Measurements from ENCODE around the gene CDH5. TPM values are rescaled to one million over a fixed set of nuclear protein-coding genes. Genes with fewer than 3 reads are reported as not detected.

Gene CDH5
- total RNA-seq, 1 experiment from 2014 or later, result not detected

GRCh38 chr16:66375451-66375850, 9.0 kb downstream of the CDH5 start:
- ChIA-PET POLR2A (no interaction called here), CTCF (interaction anchor here (0.7 to 1.2 kb wide), 2 partner anchors 12 to 106 kb away, joined by 3 read pairs; no protein-coding TSS in a partner anchor)
- no peak for DNase-seq (ENCODE audit: unreplicated experiment)
- intact Hi-C loops (cut with micrococcal nuclease), result no loop called here
- no peak overlapping the region for H3K4me3 Mint-ChIP-seq (ENCODE audit: unreplicated experiment)
- peaks cover 6% of the 10 kb centered on the region for H3K36me3 Mint-ChIP-seq (ENCODE audit: insufficient read depth, unreplicated experiment)
- no peak overlapping the region for H3K27ac Mint-ChIP-seq (ENCODE audit: low read depth, unreplicated experiment)
- H3K4me1 Mint-ChIP-seq (ENCODE audit: insufficient read depth, unreplicated experiment), result no peaks in the 10 kb centered on the region
- peaks cover 12% of the 10 kb centered on the region for H3K9me3 Mint-ChIP-seq (ENCODE audit: unreplicated experiment)
- no peaks in the 10 kb centered on the region for H3K27me3 Mint-ChIP-seq (ENCODE audit: insufficient read depth, unreplicated experiment)
- TF ChIP-seq CTCF (IDR thresholded peaks at IDR 0.05; ENCODE audit: unreplicated experiment), result no peak
- BruUV-seq (replicated peaks), result no TSS peak

- BruUV-seq (replicated peaks), result no TSS peak
- CTCF ChIA-PET, result interaction anchor here (0.7 to 1.2 kb wide), 3 partner anchors 13 to 105 kb away, joined by 3 read pairs; no protein-coding TSS in a partner anchor
- intact Hi-C loops (cut with micrococcal nuclease), result no loop called here
- TF ChIP-seq CTCF (IDR thresholded peaks at IDR 0.05; ENCODE audit: unreplicated experiment), result no peak
- H3K27me3 Mint-ChIP-seq (ENCODE audit: insufficient read depth, unreplicated experiment), result no peaks in the 10 kb centered on the region
- POLR2A ChIA-PET, result no interaction called here
- DNase-seq (ENCODE audit: unreplicated experiment), result no peak
- H3K4me3 Mint-ChIP-seq (ENCODE audit: unreplicated experiment), result no peak overlapping the region
- H3K36me3 Mint-ChIP-seq (ENCODE audit: insufficient read depth, unreplicated experiment), result peaks cover 6% of the 10 kb centered on the region
- H3K27ac Mint-ChIP-seq (ENCODE audit: low read depth, unreplicated experiment), result no peak overlapping the region
- peaks cover 16% of the 10 kb centered on the region for H3K9me3 Mint-ChIP-seq (ENCODE audit: unreplicated experiment)
- no peaks in the 10 kb centered on the region for H3K4me1 Mint-ChIP-seq (ENCODE audit: insufficient read depth, unreplicated experiment)
Observed at GRCh38 chr16:66376114-66376513, 9.6 kb downstream of the CDH5 start.

GRCh38 chr16:66376577-66377305, 10.2 kb downstream of the CDH5 start:
- CTCF ChIA-PET, result interaction anchor here (1.1 to 1.2 kb wide), 2 partner anchors 13 to 103 kb away, joined by 3 read pairs; no protein-coding TSS in a partner anchor
- no peak for DNase-seq (ENCODE audit: unreplicated experiment)

GRCh38 chr16:66377324-66377723, 10.8 kb downstream of the CDH5 start:
- no TSS peak for BruUV-seq (replicated peaks)
- CTCF ChIA-PET, result interaction anchor here (2.5 kb wide), 1 partner anchor 20 kb away, joined by 7 read pairs; no protein-coding TSS in a partner anchor
- H3K27ac Mint-ChIP-seq (ENCODE audit: low read depth, unreplicated experiment), result no peak overlapping the region
- DNase-seq (ENCODE audit: unreplicated experiment), result no peak
- POLR2A ChIA-PET, result no interaction called here
- intact Hi-C loops (cut with micrococcal nuclease), result no loop called here
- peaks cover 6% of the 10 kb centered on the region for H3K36me3 Mint-ChIP-seq (ENCODE audit: insufficient read depth, unreplicated experiment)
- no peak for TF ChIP-seq CTCF (IDR thresholded peaks at IDR 0.05; ENCODE audit: unreplicated experiment)
- no peak overlapping the region for H3K4me3 Mint-ChIP-seq (ENCODE audit: unreplicated experiment)
- H3K9me3 Mint-ChIP-seq (ENCODE audit: unreplicated experiment), result peaks cover 16% of the 10 kb centered on the region
- H3K4me1 Mint-ChIP-seq (ENCODE audit: insufficient read depth, unreplicated experiment), result peaks cover 3% of the 10 kb centered on the region
- no peaks in the 10 kb centered on the region for H3K27me3 Mint-ChIP-seq (ENCODE audit: insufficient read depth, unreplicated experiment)

More at GRCh38 chr16:66376577-66377305, 10.2 kb downstream of the CDH5 start:
- no peak for TF ChIP-seq CTCF (IDR thresholded peaks at IDR 0.05; ENCODE audit: unreplicated experiment)
- H3K27me3 Mint-ChIP-seq (ENCODE audit: insufficient read depth, unreplicated experiment), result no peaks in the 10 kb centered on the region
- H3K4me1 Mint-ChIP-seq (ENCODE audit: insufficient read depth, unreplicated experiment), result no peaks in the 10 kb centered on the region
- intact Hi-C loops (cut with micrococcal nuclease), result no loop called here
- no TSS peak for BruUV-seq (replicated peaks)
- no peak overlapping the region for H3K27ac Mint-ChIP-seq (ENCODE audit: low read depth, unreplicated experiment)
- POLR2A ChIA-PET, result no interaction called here
- no peak overlapping the region for H3K4me3 Mint-ChIP-seq (ENCODE audit: unreplicated experiment)
- H3K9me3 Mint-ChIP-seq (ENCODE audit: unreplicated experiment), result peaks cover 16% of the 10 kb centered on the region
- peaks cover 6% of the 10 kb centered on the region for H3K36me3 Mint-ChIP-seq (ENCODE audit: insufficient read depth, unreplicated experiment)
